GM12892 (cell line): ENCODE results near the gene CYTH3.

ENCODE experiments used
- POLR2A ChIP-seq: IDR thresholded peaks from 2 replicates; pipeline ENCODE4 v1.6.1; 2011; ENCODE audit warnings: low read depth, low read length, control low read depth
- POLR2AphosphoS5 ChIP-seq: IDR thresholded peaks from 2 replicates; pipeline ENCODE4 v1.6.1; 2011; ENCODE audit warnings: low read depth, low read length, control low read depth

- TF ChIP-seq POLR2A: no peak
- TF ChIP-seq POLR2AphosphoS5: no peak
These were observed 102.5 kb downstream of the CYTH3 start for GRCh38 chr7:6169805-6170520.
